GM19397 (cell line): Measurements from ENCODE around the gene GPR68.
"Not testable (repeated sequence)": the region's sequence is repeated elsewhere in the genome, so short reads cannot be mapped to it uniquely, and the experiment has no call there.

Experiments used
- ATAC-seq: cut with Tn5 transposase; IDR thresholded peaks from one replicate; pipeline ENCODE4 v1.9.1; 2021; ENCODE audit warnings: mild to moderate bottlenecking, moderate library complexity; ENCODE audit not compliant: unreplicated experiment

The GPR68 gene

DNA sequence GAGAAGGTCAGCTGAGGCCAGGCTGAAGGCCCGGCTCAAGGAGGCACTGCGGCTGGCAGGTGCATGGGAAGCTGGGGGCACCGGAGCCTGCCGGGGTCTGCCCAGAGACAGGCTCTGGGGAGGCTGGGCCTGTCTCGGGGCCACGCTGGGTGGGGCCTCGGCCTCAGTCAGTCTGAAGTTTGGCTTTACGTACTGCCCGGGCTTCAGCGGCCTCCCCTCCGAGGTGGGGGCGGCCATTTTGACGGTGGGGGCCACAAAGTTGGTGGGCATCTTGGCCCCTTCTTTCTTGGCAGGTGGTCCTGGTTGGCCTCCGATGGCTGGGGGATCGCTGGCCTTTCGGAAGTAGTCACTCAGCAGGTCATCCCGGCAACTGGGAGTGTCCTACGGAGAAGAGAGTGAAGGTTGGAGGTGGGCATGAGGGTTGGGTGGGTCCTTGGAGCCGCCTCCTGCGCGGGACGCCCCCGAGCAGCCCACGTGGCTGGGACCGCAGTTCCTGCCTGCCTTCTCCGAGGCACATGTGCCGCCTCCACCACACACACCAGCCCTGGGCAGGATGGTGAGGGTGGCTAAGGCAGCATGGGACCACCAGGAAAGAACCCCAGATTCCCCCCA, 28.9 kb upstream of the GPR68 start:
- no peak for ATAC-seq

DNA sequence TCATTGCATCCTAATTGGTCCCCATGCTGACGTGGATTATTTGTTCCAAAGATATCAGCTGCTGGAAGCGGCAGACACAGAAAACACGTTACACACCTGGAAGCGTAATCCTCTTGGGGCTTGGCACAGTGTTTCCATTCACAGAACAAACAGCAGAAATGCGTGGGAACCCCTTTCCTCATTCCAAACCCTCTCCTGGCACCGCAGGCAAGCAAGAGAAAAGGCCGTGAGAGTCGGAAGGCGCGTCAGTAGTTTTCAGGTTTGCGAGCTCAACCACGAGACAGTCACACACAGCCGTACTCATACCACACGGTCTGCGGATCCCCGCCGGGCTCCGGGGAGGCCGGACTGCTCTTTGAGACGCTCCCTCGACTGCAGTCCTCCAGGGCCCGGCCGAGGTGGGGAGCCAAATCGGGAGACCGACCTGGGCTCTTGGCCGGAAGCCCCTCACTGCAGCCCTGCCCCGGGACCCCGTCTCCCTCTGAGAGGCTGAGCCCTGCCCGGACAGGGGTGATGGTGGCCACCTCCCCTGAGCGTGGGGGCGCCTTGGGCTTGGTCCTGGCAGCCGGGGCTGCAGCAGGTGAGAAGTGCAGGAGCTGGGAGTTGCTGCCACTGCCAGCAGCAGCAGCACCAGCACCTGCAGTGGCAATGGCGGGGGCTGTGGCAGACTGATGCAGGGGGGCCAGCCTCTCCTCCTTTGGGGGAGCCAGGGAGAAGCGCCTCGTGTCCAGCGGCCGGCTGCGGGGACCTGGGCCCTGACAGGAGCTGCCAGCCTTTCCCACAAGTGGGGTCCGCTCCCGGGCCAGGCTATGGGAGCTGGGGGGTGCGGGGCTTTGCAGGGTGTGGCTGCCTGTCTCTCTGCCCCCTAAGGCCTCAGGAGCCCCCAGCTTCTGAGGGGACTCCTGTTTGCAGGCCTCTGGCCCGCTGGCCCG, 28.1 kb upstream of the GPR68 start:
- ATAC-seq, result no peak

DNA sequence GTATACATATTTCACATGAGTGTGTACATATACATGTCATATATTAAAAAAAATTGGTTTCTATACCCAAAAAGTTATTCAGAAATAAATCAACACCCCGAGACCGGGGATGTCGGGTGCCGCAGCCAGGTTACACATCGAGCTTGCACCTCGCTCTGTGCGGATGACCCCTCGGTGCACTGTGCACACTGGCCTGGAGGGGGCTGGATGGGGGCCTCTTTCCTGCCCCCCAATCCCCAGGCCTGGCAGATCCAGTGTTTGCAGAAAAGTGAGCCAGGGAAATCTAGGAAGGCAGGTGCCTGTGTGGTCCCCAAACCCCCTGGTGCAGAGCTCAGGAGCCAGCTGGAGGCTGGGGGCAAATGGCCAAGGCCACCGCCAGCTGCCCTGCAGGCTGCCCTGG, 27.1 kb upstream of the GPR68 start:
- no peak for ATAC-seq

DNA sequence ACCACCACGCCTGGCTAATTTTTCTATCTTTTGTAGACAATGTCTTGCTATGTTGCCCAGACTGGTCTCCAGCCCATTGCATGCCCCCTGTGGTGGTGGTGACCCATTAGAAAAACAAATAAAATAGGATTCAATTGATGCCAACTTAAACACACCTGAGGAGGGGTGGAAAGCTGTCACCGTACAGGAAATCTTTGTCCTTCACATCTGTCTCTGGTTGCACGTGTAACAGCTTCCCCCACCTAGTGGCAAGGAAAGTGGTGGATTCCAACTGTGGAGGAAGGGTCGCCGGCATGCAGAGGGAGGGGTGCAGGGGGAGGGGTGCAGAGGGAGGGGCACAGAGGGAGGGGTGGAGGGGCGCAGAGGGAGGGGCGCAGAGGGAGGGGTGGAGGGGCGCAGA, 26.1 kb upstream of the GPR68 start:
- no peak for ATAC-seq

DNA sequence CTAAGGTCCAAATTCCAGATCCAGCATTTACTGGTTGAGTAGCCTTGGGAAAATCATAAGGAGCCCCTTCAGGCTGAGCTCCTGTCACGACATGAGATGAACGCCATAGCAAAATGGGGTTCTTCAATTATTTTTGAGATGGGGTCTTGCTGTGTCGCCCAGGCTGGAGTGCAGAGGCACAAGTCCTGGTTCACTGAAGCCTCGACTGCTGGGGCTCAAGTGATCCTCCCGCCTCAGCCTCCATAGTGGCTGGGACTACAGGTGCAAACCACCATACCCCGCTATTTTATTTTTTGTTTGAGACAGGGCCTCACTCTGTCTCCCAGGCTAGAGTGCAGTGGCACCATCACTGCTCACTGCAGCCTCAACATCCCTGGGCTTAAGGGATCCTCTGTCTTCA, 25.7 kb upstream of the GPR68 start:
- no peak for ATAC-seq

DNA sequence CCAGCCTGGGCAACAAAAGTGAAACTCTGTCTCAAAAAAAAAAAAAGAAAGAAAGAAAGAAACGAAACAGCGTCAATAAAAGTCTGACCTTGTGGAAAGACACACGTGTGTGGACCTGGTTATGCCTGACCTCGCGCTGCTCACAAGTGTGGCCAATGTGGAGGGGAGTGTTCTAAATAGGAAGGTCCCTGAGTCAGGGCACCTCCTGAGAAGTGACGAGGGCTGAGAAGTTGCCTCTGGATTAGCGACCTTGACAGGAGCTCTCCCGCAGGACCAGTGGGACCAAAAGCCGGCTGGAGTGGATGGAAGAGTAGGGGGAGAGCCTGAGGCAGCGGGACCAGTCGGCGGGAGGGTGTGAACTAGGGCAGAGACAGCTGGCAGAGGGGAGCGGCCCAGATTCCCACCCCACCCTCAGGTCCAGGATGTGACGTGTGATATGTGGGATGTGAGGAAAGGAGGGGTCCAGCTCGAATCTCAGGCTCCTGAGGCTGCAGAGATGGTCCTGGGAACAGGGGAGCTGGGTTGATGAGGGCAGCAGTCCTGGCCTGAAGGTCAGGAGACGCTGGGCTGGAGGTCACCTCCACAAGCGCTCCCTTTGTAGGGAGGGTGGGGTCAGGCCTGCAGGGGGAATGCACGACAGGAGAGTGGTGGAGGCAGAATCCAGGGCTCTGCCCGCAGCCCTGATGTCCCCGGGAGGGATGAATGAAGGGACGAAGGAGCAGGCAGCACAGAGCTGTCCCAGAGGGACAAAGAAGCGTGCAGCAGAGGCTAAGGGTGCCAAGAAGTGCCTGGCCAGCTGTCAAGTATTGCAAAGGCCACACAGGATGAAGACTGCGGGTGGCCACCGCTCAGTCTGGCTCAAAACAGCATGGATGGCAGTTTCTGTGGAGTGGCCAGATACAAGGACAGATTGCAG, 24.8 kb upstream of the GPR68 start:
- ATAC-seq, result no peak

DNA sequence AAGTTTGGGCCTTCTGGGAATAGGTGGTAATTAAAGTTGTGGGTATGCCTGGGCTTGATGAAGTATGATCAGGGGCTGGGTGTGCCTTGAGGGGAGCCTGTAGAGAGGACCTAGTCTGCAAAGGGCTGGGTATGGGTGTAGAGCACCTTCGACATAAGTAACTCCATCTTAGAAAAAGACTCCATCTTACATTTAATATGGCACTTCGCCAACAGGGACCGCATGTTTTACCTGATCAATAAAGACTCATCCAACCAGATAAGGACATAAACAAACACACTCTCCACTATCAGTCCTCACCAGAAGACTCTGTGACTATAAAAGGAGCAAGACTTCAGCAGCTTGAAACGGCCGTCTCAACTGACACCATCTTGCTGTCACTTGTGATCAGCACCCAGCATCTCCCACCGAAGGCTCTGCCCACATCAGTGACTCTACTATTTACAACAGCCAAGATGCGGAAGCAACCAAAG, 23.5 kb upstream of the GPR68 start:
- ATAC-seq, result no peak

DNA sequence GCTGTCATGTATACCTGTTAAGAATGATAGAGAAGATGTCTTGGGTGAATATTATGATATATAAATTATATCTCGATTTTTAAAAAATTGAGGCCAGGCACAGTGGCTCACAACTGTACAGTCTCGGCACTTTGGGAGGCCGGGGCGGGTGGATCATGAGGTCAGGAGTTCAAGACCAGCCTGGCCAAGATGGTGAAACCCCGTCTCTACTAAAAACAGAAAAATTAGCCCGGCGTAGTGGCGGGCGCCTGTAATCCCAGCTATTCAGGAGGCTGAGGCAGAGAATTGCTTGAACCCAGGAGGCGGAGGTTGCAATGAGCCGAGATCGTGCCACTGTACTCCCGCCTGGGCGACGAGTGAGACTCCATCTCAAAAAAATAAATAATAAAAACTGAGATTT, 21.8 kb upstream of the GPR68 start:
- not testable (repeated sequence) for ATAC-seq

DNA sequence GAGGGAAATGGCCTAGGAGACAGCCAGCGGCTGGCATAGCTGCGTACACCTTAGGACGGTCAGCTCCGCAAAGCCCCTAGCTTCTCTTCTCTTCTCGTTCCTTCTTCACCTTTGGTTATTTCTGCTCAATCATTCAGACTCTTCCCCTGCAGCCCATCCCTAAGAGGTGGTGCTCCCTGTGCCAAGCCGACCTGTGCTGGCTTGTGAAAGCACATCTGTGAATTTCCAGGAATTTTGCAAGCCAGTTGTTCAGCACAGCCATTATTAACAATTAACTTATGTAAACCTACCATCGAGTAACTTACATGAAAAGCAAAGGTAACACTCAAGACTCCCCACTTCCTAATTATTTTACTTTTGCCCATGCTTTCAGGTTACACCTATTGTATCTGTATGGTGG, 20.9 kb upstream of the GPR68 start:
- no peak for ATAC-seq

DNA sequence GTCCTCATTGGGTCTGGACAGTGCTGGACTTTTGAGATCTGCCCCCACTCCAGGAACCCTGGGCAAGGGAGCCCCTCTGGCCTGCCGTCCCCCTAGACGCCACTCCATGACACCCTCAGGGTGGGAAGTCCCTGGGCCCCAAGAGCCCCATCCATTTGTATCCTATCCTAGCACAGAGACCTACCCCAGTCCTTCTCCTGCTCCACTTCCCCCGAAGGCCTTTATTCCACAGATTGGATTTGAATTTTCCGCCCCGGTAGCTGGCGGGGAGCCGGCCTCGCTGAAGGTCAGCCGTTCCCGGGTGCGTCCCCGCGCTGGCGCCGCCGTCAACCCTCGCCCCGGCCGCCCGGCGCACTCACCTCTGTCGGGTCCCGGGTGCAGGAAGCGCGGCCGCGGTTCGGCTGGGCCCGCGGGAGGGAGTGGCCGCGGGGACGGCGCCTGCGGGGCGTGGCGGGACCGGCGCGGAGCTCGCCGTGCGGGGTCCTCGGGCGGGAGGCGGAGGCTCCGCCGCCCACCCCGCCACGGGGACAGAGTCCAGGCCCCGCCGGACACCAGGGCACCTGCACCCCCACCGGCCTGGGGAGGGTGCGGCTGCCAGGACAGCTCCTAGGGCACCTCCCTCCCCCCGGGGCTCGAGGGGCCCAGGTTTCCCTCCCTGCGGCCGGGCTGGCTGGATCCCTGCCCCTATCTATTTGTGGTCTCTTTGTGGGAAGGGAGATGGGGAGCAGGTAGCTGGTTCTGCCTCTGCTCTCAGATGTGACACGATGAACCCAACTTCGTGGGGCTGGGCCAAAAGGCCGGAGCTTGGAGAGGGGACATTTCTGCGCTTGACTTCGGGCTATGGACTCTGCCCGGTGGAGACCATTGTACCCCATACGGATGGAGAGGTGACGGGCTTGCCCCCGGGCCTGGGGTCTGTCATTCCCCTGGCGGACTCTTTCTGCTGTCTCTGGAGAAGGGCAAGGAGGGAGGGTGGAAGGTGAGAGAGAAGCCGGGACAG, 19.9 kb upstream of the GPR68 start:
- ATAC-seq, result no peak

DNA sequence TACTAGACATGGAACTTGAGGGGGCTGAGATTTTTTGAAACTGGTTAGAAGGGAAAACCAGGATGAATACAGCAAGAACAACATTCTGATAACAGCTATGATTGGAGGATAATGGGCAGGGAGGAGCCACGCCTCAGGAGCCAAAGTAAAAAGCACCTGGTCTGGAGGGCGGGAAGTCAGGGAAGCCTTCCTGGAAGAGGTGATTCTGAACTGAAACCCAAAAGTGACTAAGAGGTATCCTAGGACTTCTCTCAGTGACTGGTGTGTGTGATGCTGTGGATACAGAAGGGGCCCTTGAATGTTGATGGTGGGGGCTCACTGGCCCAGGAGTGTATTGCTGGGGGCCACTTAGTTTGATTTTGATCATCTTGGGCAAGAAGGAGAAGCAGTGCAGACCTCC, 18.8 kb upstream of the GPR68 start:
- no peak for ATAC-seq

DNA sequence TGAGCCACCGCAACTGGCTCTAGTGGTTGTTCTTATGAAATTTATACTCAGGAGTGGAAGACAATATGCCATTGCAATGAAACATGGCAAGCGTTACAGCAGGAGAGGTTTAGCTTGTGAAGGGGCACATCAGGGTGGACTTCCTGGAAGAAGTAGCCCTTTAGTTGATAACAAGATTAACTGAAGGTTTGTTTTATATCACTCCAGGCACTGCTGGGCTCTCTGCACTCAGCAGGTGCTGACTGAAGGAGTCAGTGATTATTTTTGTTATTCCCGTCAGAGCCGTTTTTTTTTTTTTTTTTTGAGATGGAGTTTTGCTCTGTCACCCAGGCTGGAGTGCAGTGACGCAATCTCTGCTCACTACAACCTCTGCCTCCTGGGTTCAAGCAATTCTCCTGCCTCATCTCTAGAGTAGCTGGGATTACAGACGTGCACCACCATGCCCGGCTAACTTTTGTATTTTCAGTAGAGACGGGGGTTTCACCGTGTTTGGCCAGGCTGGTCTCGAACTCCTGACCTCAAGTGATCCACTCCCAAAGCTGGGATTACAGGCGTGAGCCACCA, 17.6 kb upstream of the GPR68 start:
- no peak for ATAC-seq

DNA sequence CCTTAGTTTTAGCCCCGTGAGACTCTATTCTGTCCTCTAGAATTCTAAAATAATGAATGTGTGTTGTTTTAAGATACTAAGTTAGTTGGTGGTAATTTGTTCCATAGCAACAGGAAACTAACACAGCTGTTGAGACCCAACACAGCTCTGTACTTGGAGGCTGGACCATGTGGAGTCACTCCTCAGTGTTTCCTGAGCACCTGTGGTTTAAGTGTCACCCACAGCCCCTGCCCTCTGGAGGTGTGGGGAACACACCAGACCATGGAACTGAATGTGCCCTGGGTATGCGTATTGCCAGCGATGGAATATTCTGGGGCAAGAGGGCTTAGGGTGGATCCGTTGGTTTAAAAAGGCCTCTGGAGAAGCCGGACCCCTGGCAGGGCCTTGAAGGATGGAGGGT, 16.6 kb upstream of the GPR68 start:
- no peak for ATAC-seq

DNA sequence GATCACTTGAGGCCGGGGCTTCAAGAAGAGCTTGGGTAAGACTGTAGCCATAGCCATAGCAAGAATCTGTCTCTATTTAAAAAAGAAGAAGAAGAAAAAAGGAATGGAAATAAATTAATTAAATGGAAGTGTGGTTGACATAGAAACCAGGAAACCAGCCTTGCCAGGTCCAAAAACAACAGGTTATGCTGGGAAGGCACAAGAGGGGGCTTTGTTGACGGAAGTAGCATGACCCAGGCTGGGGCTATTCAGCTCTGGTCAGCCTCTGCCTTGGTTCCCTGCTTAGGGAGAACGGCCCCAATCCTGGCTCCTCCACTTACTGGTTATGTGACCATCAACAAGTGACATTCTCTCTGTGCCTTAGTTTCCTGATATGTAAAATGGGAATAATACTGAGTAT, 14.4 kb upstream of the GPR68 start:
- no peak for ATAC-seq

DNA sequence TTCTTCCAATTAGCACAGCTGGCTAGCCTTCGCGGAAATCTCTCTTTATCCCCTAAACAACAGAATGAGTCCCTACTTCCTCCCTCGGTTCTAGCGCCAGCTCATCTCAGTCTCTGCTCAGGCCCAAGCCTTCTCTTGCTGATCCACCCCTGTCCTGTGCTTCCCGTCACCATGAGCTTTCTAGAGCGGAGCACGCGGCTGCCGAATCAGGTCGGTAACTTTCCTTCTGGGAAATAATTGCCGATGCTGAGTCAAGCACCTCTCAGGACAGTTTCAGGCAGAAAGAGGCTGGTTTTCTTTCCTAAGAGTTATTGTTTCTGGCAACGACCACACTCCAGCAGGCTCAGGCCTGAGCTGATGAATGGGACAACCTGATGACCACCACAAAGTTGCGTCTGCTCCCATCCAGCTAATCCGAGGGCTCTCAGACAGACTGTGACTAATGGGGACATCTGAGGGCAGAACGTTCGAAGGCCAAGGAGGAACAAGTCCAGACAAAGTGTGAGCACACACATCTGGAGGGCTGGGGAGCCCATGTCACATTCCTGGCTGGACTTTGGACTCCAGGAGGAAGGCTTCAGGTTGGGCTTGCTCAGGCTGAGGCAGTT, 13.6 kb upstream of the GPR68 start:
- ATAC-seq, result no peak

DNA sequence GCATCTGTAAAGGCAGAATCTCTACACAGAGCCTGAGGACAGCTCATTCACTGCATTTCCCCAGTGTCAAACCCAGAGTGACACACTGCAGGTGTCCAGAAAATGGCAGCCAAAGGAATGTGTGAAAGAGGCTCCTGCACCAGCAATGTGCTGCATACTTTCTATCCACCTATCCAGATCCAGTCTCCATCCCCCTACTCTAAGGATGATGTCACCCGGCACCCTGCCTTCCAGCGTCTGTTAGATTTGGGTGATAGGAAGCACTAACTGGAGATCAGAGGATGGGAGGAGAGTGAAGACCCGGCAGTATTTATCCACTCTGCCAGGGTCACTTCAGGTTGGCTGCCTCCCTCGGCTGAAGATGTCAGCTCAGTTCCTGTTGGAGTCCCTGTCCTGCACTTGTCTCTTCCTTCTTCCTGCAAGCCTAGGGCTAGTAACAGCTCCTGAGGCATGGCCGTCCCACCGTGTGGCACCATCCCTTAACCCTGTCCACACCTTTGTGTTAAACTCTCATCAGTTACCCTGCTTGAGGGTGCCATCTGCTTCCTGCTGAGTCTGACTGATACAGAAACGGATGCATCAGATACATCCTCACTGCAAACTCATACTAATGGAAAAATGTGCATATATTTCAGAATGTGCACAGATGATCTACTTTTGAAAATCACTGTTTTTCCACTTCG, 13.0 kb upstream of the GPR68 start:
- no peak for ATAC-seq

DNA sequence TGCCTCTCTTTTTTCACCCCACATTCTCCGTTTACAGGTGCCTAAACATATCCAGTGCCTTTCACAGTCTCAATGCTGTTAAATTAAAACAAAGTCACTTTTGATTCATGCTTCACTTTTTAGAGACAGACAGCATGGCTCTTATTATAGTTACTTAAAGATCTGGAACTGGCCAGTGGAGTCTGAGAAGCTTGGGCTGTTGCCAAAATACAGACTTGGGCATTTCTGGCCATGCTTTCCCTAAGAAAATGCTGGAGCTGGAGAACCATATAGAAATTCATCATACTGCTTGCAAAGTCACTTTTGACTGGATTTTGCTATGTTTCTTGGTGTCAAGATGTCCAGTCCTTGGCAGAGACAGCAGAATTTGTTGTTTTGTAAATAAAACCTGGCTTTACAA, 12.2 kb upstream of the GPR68 start:
- no peak for ATAC-seq

DNA sequence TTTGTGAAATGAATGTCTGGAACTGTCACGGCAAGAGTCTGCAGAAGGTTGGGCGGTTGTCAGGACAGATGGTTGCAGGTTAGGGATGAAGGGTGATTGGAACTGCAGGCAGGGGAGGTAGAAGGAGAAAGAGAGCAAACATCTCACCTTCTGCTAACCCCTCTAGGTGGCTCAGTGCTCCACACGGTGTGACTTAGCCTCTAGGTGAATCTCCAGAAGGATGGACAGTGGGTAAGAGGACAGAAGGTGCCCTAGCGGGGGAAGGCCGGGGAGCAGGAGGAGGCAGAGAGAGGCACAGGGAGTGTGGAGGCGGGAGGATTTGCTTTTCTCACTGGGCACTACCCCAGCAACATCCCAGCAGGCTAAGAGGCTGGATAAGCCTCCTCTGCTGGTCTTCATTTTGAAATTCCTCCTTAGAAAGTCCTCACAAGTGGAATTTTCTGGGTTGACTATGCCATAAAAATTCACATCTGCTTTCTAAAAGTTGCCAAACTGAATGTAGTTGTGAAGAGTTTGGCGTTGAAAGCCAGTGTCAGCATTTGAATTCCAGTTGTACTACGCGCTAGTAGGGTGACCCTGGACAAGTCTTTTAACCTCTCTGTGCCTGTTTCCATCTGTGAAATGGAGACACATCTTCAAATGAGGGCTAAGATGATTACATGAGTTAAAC, 10.7 kb upstream of the GPR68 start:
- ATAC-seq, result no peak
